Measurements from ENCODE around the gene DPH2. TPM values are rescaled to one million over a fixed set of nuclear protein-coding genes. Genes with fewer than 3 reads are reported as not detected.

DPH2 gene
- total RNA-seq, 1 experiment from 2014 or later, result 57.5 TPM

DNA sequence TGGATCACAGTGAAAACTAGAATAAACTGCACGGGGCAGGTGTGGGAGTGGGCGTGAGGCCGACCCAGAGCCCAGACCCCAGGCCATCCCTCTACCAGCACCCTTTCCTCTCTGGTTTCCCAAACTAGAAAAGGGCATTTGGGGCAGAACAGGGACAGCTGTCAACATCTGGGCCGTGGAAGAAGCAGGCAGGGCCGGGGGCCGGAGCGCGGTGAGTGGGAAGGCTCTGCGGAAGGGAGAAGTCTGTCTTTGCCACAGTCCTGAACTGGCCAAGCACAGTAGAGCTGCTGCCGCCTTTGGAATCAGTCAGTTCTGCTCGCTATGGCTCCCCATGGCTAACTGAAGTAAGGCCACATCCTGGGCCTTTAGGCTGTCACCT, 28.2 kb downstream of the DPH2 start:
- Mint-ChIP-seq H3K27me3 (ENCODE audit: low read depth) (peaks cover 8% of the 10 kb centered on the region), H3K9me3 (no peaks in the 10 kb centered on the region), H3K36me3 (peaks cover 9% of the 10 kb centered on the region), H3K27ac (no peak overlapping the region), H3K4me3 (no peak overlapping the region), H3K4me1 (peaks cover 13% of the 10 kb centered on the region)
- TF ChIP-seq SP1 (CRISPR knock-in tag; conservative IDR thresholded peaks at IDR 0.05) (no peak), FOXP1 (CRISPR knock-in tag; IDR thresholded peaks at IDR 0.05; ENCODE audit: borderline replicate concordance) (no peak)
- CTCF ChIA-PET, result interaction anchor here (2.1 to 3.8 kb wide), 2 partner anchors 38 to 51 kb away, joined by 6 to 16 read pairs; no protein-coding TSS in a partner anchor
- POLR2A ChIA-PET, result no interaction called here
- ATAC-seq, result no peak
- no peak for DNase-seq (ENCODE audit: low spot score)

DNA sequence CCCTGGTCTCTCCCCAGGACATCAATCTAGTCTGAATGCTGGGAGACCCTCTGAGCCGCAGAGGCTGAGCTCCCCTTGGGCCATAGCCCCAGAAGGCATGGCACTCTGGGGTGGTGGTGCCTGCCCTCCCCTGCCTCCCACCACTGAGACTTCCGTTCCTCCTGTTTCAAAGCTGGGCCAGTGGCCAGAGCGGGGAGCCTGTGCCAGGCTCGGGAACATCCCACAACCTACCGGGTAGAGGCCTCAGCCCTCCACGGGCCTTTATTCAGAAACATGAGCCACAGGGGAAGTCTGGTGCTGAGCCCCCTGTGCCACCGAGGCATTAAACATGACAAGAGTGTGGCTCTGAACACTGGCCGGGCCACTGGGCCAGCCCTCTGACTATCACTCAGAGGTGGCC, 29.6 kb downstream of the DPH2 start:
- H3K27ac Mint-ChIP-seq, result no peak overlapping the region
- H3K4me3 Mint-ChIP-seq, result no peak overlapping the region
- H3K4me1 Mint-ChIP-seq, result peaks cover 8% of the 10 kb centered on the region
- ChIA-PET POLR2A (interaction anchor here (1.4 kb wide), 1 partner anchor 32 kb away, joined by 4 read pairs; the partner anchor contains the start of gene SLC6A9), CTCF (interaction anchor here (1.1 to 3.8 kb wide), 3 partner anchors 8 to 49 kb away, joined by 3 to 16 read pairs (median 6); partner anchors contain the start of gene CCDC24)
- no peaks in the 10 kb centered on the region for H3K9me3 Mint-ChIP-seq
- TF ChIP-seq, protein P1, sequence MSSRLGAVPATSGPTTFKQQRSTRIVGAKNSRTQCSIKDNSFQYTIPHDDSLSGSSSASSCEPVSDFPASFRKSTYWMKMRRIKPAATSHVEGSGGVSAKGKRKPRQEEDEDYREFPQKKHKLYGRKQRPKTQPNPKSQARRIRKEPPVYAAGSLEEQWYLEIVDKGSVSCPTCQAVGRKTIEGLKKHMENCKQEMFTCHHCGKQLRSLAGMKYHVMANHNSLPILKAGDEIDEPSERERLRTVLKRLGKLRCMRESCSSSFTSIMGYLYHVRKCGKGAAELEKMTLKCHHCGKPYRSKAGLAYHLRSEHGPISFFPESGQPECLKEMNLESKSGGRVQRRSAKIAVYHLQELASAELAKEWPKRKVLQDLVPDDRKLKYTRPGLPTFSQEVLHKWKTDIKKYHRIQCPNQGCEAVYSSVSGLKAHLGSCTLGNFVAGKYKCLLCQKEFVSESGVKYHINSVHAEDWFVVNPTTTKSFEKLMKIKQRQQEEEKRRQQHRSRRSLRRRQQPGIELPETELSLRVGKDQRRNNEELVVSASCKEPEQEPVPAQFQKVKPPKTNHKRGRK (CRISPR knock-in tag; IDR thresholded peaks at IDR 0.05; ENCODE audit: borderline replicate concordance), result no peak
- TF ChIP-seq GTF2I (CRISPR knock-in tag; conservative IDR thresholded peaks at IDR 0.05), result no peak
- TF ChIP-seq ZNF416 (CRISPR knock-in tag; IDR thresholded peaks at IDR 0.05), result no peak
- TF ChIP-seq JAZF1 (CRISPR knock-in tag; IDR thresholded peaks at IDR 0.05), result no peak
- no peak for TF ChIP-seq CREM (CRISPR knock-in tag; IDR thresholded peaks at IDR 0.05)
- TF ChIP-seq, protein P2, sequence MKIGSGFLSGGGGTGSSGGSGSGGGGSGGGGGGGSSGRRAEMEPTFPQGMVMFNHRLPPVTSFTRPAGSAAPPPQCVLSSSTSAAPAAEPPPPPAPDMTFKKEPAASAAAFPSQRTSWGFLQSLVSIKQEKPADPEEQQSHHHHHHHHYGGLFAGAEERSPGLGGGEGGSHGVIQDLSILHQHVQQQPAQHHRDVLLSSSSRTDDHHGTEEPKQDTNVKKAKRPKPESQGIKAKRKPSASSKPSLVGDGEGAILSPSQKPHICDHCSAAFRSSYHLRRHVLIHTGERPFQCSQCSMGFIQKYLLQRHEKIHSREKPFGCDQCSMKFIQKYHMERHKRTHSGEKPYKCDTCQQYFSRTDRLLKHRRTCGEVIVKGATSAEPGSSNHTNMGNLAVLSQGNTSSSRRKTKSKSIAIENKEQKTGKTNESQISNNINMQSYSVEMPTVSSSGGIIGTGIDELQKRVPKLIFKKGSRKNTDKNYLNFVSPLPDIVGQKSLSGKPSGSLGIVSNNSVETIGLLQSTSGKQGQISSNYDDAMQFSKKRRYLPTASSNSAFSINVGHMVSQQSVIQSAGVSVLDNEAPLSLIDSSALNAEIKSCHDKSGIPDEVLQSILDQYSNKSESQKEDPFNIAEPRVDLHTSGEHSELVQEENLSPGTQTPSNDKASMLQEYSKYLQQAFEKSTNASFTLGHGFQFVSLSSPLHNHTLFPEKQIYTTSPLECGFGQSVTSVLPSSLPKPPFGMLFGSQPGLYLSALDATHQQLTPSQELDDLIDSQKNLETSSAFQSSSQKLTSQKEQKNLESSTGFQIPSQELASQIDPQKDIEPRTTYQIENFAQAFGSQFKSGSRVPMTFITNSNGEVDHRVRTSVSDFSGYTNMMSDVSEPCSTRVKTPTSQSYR (CRISPR knock-in tag; IDR thresholded peaks at IDR 0.05), result no peak
- no peak for TF ChIP-seq RELA (CRISPR knock-in tag; IDR thresholded peaks at IDR 0.05; ENCODE audit: borderline replicate concordance)
- TF ChIP-seq ZNF396 (CRISPR knock-in tag; IDR thresholded peaks at IDR 0.05; ENCODE audit: borderline replicate concordance), result no peak
- no peak for TF ChIP-seq ATF1 (CRISPR knock-in tag; IDR thresholded peaks at IDR 0.05)
- H3K36me3 Mint-ChIP-seq, result peaks cover 9% of the 10 kb centered on the region
- DNase-seq (ENCODE audit: low spot score), result no peak
- H3K27me3 Mint-ChIP-seq (ENCODE audit: low read depth), result no peaks in the 10 kb centered on the region; the same call in 1 of the 2 replicates
- no peak for ATAC-seq

DNA sequence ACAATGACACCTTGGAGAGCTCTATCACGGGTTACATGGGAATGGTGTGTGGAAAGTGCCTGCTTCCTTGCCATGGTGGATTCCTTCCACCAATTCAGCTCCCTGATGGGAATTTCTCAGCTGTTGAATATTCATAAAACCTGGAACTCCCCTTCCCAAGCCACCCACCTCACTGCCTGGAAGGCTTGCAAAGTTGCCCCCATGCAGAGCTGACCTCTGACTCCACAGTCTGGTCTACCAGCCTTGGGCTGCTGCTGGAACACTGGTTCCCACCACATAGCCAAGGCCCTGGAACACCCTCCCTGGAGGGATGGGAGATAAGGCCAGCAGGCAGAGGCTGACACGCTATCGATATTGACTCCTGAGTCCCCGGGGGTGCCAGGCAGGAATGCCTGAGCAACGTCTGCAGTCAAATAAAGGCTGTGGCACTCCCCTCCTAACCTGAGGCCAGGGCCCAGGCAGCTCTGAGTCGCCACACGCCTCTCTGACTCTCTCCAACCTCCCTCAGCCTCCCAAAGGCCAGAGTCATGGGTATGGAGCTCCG, 30.4 kb downstream of the DPH2 start:
- Mint-ChIP-seq H3K27me3 (ENCODE audit: low read depth) (no peaks in the 10 kb centered on the region; the same call in 1 of the 2 replicates), H3K36me3 (peaks cover 9% of the 10 kb centered on the region), H3K9me3 (no peaks in the 10 kb centered on the region), H3K27ac (no peak overlapping the region), H3K4me3 (no peak overlapping the region), H3K4me1 (peaks cover 3% of the 10 kb centered on the region; the same call in 1 of the 2 replicates)
- CTCF ChIA-PET, result interaction anchor here (1.1 to 3.8 kb wide), 4 partner anchors 9 to 48 kb away, joined by 3 to 16 read pairs (median 5); partner anchors contain the start of gene CCDC24
- TF ChIP-seq TCF7 (CRISPR knock-in tag; IDR thresholded peaks at IDR 0.05; ENCODE audit: low read depth), result no peak
- TF ChIP-seq ATF1 (CRISPR knock-in tag; IDR thresholded peaks at IDR 0.05), result no peak
- POLR2A ChIA-PET, result interaction anchor here (0.5 to 1.4 kb wide), 2 partner anchors 32 to 1559 kb away, joined by 4 to 9 read pairs; partner anchors contain the start of gene SLC6A9
- ATAC-seq (no peak), DNase-seq (ENCODE audit: low spot score) (no peak)

DNA sequence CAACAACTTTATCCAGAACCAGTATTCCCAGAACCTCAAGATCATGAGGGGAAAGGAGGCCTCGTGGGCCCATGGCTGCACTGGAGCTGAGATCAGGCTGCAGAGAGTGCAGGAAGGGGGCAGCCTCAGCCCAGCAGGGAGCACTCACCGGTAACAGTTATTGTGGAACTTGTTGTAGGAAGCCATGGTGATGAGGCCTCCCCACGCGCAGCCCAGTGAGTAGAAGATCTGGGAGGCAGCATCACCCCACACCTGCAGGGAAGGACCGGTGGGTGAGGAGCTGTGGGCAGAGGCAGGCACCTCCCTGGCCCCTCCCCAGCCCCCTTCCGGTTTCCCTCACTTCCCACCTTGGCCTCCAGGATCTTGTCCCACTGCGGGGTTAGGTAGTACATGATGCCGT, 32.4 kb downstream of the DPH2 start:
- peaks cover 9% of the 10 kb centered on the region for H3K36me3 Mint-ChIP-seq
- H3K27me3 Mint-ChIP-seq (ENCODE audit: low read depth), result no peaks in the 10 kb centered on the region; the same call in 1 of the 2 replicates
- H3K27ac Mint-ChIP-seq, result no peak overlapping the region
- ChIA-PET POLR2A (no interaction called here), CTCF (interaction anchor here (2.0 to 7.0 kb wide), 2 partner anchors 9 to 32 kb away, joined by 6 to 132 read pairs; partner anchors contain the start of gene SLC6A9)
- ATAC-seq (no peak), DNase-seq (ENCODE audit: low spot score) (no peak)
- H3K4me3 Mint-ChIP-seq, result no peak overlapping the region
- peaks cover 3% of the 10 kb centered on the region; the same call in 1 of the 2 replicates for H3K4me1 Mint-ChIP-seq
- no peaks in the 10 kb centered on the region for H3K9me3 Mint-ChIP-seq
- TF ChIP-seq TCF7 (CRISPR knock-in tag; IDR thresholded peaks at IDR 0.05; ENCODE audit: low read depth), result no peak
- no peak for TF ChIP-seq NFYB (CRISPR knock-in tag; conservative IDR thresholded peaks at IDR 0.05; ENCODE audit: low read depth)
- no peak for TF ChIP-seq SOX15 (CRISPR knock-in tag; IDR thresholded peaks at IDR 0.05)
- TF ChIP-seq, protein P3, sequence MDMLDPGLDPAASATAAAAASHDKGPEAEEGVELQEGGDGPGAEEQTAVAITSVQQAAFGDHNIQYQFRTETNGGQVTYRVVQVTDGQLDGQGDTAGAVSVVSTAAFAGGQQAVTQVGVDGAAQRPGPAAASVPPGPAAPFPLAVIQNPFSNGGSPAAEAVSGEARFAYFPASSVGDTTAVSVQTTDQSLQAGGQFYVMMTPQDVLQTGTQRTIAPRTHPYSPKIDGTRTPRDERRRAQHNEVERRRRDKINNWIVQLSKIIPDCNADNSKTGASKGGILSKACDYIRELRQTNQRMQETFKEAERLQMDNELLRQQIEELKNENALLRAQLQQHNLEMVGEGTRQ (CRISPR knock-in tag; IDR thresholded peaks at IDR 0.05), result no peak
- TF ChIP-seq, protein P4, sequence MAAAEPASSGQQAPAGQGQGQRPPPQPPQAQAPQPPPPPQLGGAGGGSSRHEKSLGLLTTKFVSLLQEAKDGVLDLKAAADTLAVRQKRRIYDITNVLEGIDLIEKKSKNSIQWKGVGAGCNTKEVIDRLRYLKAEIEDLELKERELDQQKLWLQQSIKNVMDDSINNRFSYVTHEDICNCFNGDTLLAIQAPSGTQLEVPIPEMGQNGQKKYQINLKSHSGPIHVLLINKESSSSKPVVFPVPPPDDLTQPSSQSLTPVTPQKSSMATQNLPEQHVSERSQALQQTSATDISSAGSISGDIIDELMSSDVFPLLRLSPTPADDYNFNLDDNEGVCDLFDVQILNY (CRISPR knock-in tag; IDR thresholded peaks at IDR 0.05), result no peak
- TF ChIP-seq, protein P5, sequence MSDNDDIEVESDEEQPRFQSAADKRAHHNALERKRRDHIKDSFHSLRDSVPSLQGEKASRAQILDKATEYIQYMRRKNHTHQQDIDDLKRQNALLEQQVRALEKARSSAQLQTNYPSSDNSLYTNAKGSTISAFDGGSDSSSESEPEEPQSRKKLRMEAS (CRISPR knock-in tag; IDR thresholded peaks at IDR 0.05), result no peak
- TF ChIP-seq, protein P6, sequence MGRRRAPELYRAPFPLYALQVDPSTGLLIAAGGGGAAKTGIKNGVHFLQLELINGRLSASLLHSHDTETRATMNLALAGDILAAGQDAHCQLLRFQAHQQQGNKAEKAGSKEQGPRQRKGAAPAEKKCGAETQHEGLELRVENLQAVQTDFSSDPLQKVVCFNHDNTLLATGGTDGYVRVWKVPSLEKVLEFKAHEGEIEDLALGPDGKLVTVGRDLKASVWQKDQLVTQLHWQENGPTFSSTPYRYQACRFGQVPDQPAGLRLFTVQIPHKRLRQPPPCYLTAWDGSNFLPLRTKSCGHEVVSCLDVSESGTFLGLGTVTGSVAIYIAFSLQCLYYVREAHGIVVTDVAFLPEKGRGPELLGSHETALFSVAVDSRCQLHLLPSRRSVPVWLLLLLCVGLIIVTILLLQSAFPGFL (CRISPR knock-in tag; IDR thresholded peaks at IDR 0.05; ENCODE audit: borderline replicate concordance), result no peak
- TF ChIP-seq TEAD1 (CRISPR knock-in tag; IDR thresholded peaks at IDR 0.05), result no peak

Measured in WTC11 (cell line).